ENCODE measurements around the gene SRP68. TPM values are rescaled to one million over a fixed set of nuclear protein-coding genes. Genes with fewer than 3 reads are reported as not detected.

Gene SRP68
- total RNA-seq, 1 donor = 34.7 TPM

DNA sequence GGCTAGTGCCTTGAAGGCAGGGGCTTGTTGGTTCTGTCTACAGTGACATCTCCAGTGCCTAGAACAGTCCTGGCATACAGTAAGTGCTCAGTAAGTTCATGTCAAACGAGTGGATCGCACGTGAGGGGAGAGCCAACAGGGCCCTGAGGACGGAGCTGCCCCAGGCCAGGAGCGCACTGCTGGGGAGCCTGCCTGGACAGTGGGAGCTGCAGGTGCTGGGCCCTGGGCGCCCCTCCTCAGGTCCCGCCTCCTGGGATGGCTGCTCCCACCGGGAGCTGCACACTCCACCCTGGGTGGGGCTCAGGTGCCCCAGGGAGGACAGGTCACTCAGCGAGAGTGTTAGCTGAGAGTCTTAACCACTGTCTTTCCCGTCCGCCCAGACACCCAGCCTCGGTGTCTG, 47.0 kb downstream of the SRP68 start:
- H3K4me1 ChIP-seq (ENCODE audit: insufficient read depth, low read length) = peaks cover 11% of the 10 kb centered on the region
- H3K27me3 ChIP-seq (ENCODE audit: insufficient read depth, low read length) = no peaks in the 10 kb centered on the region
- H3K4me3 ChIP-seq (ENCODE audit: low read length) = no peak overlapping the region
- H3K9me3 ChIP-seq (ENCODE audit: low read depth, low read length) = no peaks in the 10 kb centered on the region

DNA sequence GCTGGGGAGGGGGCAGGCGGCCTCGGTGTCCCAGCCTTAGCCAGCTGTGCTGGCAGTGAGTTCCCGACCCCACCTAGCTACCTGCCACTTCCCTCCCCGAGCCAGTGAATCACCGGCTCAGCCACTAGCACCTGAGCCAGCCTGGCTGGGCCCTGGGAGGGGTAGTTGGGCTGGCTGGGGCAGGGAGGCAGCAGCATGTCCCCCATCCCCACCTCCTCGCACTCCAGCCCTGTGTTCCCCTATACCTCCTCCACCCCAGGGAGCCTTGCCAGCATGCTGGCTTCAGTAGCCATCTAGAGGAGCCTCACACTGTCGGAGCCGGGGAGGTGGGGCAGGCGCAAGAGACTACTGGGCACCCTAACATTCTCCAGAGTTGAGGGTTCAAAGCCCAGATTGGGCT, 48.0 kb downstream of the SRP68 start:
- Histone ChIP-seq H3K4me3 (ENCODE audit: low read length) (no peak overlapping the region), H3K9me3 (ENCODE audit: low read depth, low read length) (no peaks in the 10 kb centered on the region), H3K4me1 (ENCODE audit: insufficient read depth, low read length) (peaks cover 3% of the 10 kb centered on the region), H3K27me3 (ENCODE audit: insufficient read depth, low read length) (no peaks in the 10 kb centered on the region)

DNA sequence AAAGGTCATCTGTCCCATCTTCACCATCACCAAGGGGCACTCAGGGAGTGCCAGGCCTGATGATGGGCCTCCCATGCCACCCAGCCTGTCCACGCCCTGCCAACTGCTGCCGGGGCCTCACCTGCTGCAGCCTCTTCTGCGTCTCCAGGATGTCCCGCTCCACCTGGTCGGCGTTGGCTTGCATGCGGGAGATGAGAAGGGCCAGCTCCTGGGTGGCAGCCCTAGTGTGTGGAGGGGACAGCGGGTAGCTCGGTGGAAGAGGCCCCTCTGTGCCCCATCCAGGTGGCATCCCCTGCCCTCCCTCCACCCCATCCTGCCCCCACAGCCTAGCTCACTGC, 48.4 kb downstream of the SRP68 start:
- no peaks in the 10 kb centered on the region for H3K27me3 ChIP-seq (ENCODE audit: insufficient read depth, low read length)
- no peaks in the 10 kb centered on the region for H3K9me3 ChIP-seq (ENCODE audit: low read depth, low read length)
- no peak overlapping the region for H3K4me3 ChIP-seq (ENCODE audit: low read length)
- H3K4me1 ChIP-seq (ENCODE audit: insufficient read depth, low read length) = no peaks in the 10 kb centered on the region

DNA sequence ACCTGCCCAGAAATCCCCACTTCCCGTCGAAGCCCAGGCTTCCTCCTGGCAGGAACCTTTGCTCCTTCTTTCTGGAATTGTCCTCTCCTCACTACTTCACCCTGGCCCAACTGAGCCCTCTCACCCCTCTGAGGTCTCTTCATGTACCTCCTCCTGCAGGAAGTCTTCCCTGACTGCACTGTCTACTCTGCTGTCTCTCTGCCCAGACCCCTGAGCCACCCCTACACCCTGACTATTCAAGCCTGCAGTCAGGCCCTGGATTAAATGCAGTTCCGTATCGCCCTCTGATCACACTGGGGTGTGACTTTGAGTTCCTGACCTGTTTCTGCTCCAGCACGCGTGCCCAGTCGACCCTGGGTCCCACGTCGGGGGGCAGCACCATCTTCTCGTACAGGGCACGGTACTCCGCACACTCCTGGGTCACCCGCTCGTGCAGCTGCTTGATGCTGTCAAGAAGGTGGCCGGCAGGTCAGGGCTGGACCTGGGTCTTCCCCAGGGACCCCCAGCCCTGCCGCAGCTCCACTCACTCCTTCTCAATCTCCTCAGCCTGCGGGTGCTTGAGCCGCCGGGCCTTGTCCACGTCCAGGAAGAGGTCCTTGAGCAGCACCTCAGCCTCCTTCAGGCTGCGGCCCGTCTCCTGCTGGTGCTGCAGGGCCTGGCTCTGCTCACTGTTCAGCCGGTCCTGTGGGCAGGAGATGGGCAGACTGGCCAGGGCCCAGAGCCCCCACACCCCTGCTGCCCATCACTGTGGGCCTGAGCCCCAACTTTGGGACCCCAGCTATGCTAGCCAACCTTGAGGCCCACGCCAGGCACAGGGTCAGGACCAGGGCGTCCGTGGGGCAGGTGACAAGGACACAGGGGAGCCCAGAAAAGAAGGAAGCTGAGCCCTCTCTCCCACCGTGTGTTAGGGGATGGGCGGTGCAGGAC, 49.1 kb downstream of the SRP68 start:
- no peaks in the 10 kb centered on the region for H3K9me3 ChIP-seq (ENCODE audit: low read depth, low read length)
- H3K4me1 ChIP-seq (ENCODE audit: insufficient read depth, low read length) = no peaks in the 10 kb centered on the region
- no peak overlapping the region for H3K4me3 ChIP-seq (ENCODE audit: low read length)
- no peaks in the 10 kb centered on the region for H3K27me3 ChIP-seq (ENCODE audit: insufficient read depth, low read length)

DNA sequence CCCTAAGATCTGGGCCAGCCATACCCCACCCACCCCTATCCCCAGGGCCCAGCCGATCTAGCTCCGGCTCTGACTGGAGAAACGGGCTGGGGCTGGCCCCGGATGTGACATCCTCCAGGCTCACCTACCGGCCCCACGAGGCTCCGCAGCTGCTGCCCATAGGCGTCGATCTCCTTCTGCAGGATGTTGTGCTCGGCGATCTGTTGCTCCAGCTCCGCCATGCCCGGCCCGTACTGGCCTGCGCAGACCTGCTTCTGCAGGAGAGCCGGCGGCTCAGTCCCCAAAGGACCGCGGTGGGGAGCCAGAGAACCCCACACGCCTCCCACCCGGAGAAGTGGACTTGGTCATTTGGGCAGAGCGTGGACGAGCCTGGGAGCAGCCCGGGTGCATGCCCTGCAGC, 50.0 kb downstream of the SRP68 start:
- H3K27me3 ChIP-seq (ENCODE audit: insufficient read depth, low read length) = no peaks in the 10 kb centered on the region
- H3K4me1 ChIP-seq (ENCODE audit: insufficient read depth, low read length) = no peaks in the 10 kb centered on the region
- H3K4me3 ChIP-seq (ENCODE audit: low read length) = no peak overlapping the region
- H3K9me3 ChIP-seq (ENCODE audit: low read depth, low read length) = no peaks in the 10 kb centered on the region

DNA sequence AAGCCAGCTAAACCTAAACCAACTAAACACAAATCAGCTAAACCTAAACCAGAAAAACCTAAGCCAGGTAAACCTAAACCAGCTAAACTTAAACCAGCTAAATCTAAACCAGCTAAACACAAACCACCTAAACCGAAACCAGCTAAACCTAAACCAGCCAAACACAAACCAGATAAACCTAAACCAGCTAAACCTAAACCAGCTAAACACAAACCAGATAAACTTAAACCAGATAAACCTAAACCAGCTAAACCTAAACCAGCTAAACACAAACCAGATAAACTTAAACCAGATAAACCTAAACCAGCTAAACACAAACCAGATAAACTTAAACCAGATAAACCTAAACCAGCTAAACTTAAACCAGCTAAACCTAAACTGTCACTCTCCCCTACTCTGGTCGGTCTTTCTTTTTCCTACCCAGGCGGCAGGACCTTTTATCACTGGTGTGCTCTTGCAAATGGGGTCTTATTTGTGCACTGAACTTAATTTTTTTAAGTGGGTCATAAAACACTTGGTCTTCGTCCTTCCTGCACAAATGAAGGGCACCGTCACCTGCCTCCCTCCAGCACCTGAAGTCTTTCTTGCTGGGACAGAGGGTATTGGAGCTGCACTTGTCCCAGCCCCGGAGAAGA, 52.4 kb downstream of the SRP68 start:
- no peaks in the 10 kb centered on the region for H3K4me1 ChIP-seq (ENCODE audit: insufficient read depth, low read length)
- no peaks in the 10 kb centered on the region for H3K9me3 ChIP-seq (ENCODE audit: low read depth, low read length)
- H3K27me3 ChIP-seq (ENCODE audit: insufficient read depth, low read length) = no peaks in the 10 kb centered on the region

DNA sequence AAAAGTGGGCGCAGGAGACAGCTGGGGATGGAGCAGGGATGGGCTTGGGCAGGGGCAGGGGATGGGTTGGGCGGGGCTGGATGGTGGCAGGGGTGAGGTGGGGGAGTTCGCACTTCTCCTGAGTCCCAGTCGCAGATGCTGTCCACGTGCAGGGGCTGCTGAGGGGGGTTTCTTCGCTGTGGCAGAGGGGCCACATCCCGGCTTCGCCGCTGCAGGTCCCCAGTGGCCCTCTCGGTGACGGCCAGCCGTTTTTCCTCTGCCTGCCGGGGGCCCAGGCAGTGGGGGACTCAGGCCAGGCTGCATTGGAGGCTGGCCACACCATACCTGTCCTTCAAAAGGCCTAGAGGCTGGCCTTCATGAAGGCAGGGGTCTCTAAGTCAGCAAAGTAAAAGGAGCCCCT, 53.5 kb downstream of the SRP68 start:
- Histone ChIP-seq H3K9me3 (ENCODE audit: low read depth, low read length) (no peaks in the 10 kb centered on the region), H3K27me3 (ENCODE audit: insufficient read depth, low read length) (no peaks in the 10 kb centered on the region), H3K4me3 (ENCODE audit: low read length) (no peak overlapping the region), H3K4me1 (ENCODE audit: insufficient read depth, low read length) (peaks cover 3% of the 10 kb centered on the region)

More for the DNA sequence above, 52.4 kb downstream of the SRP68 start:
- no peak overlapping the region for H3K4me3 ChIP-seq (ENCODE audit: low read length)

DNA sequence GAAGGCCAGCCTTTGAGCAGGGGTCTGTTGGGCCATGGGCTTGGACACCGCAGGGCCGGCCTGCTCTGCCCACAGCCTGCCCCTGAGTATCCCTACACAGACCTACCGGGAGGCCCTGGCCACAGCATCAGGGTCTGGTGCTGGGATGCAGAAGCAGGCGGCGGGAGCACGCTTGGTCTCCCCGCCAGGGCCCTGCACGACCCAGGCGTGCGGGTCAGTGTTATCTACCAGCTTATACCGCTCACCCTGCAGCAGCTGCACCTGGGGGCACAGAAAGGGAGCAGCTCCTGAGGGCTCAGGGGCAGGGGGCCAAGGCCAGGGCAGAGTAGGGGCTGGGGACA, 54.0 kb downstream of the SRP68 start:
- peaks cover 3% of the 10 kb centered on the region for H3K4me1 ChIP-seq (ENCODE audit: insufficient read depth, low read length)
- no peak overlapping the region for H3K4me3 ChIP-seq (ENCODE audit: low read length)
- no peaks in the 10 kb centered on the region for H3K9me3 ChIP-seq (ENCODE audit: low read depth, low read length)
- H3K27me3 ChIP-seq (ENCODE audit: insufficient read depth, low read length) = no peaks in the 10 kb centered on the region

DNA sequence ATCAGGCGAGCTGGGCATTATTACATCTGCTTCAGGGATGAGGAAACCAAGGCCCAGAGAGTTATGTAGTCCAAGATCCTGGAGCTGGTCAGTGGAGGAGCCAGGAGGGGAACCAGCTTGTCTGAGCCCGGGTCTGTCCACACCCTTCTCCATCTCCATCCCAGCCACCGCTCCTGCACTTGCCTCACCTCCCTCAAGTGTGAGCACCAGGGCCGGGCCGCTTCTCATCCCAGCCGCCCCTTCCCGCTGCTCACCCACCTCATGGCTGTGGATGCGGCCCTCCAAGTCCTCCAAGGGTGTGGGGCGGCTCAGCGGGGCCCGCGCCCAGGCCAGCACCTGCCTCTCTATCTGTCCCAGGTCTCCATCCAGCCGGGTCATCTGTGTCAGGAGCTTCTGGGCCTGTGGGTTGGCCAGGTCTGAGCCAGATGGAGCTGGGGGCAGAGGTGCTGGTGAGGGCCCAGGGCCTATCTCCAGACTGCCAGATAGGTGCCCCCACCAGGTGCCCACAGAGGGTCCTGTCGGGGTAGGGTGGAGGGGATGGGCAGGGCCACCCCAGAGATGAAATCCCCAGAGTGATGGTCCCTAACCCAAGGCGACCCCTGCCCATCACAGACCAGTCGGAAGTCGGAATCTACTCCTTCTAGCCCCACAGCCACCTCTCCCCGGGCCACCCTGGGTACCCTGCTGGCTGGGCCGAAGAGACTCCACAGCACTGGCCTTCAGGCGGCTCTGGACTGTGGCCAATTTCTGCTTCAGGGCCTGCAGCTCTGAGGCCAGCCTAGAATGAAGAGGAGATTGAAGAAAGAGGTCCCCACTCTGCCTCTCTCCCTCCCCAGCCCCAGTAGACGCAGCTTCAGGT, 54.6 kb downstream of the SRP68 start:
- peaks cover 3% of the 10 kb centered on the region for H3K4me1 ChIP-seq (ENCODE audit: insufficient read depth, low read length)
- H3K27me3 ChIP-seq (ENCODE audit: insufficient read depth, low read length) = no peaks in the 10 kb centered on the region
- no peaks in the 10 kb centered on the region for H3K9me3 ChIP-seq (ENCODE audit: low read depth, low read length)
- no peak overlapping the region for H3K4me3 ChIP-seq (ENCODE audit: low read length)

DNA sequence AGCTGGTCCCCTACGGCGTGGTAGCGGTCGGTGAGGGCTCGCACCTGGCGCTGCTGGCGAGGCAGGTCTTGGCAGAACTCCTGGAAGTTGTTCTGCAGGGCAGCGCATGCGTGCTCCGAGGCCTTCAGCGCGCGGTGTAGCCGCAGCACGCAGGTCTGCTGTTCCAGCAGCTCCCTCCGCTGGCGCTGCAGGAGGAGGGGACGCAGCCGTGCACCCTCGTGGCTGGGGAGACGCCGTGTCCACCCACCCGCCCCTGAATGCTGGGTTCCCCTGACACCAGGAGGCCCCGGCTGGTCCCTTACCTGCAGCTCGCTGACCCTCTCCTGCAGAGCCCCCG, 57.4 kb downstream of the SRP68 start:
- H3K4me3 ChIP-seq (ENCODE audit: low read length) = no peak overlapping the region
- no peaks in the 10 kb centered on the region for H3K27me3 ChIP-seq (ENCODE audit: insufficient read depth, low read length)
- peaks cover 3% of the 10 kb centered on the region for H3K4me1 ChIP-seq (ENCODE audit: insufficient read depth, low read length)
- H3K9me3 ChIP-seq (ENCODE audit: low read depth, low read length) = no peaks in the 10 kb centered on the region

DNA sequence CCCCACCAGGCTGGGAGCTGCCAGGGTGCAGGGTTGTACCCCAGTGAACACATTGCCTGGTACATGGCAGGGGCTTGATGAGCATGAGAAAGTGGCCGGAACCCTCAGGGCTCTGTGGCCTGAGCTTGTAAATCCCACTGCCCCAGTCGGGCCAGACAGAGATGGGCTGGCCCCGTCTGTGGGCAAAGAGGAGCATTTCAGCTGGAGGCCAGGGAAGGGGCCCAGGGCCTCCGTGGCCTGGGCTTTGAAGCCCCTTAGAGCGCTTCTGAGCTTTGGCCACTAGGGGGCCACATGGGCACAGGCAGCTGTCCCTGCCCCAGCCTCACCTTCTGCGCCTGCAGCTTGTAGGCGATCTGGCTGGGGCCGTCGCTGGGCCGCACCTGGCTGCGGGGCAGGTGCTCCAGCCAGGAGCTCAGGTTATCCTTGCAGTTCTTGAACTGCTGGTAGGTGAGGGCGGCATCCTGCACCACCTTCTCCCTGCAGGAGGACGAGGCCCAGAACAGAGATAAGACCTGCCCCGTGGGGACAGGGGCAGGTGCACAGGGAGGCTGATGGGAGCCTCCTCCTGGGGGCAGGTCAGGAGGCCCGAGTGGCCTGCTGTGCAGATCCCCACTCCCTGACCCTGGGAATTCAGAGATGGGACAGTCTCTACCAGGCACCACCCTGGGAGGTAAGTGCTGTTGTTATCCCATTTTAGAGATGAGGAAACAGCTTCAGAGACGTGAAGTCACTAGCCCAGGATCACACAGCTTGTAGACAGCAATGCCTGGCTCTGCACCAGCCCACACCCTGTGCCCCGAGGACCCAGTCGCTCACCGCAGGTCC, 58.0 kb downstream of the SRP68 start:
- no peaks in the 10 kb centered on the region for H3K27me3 ChIP-seq (ENCODE audit: insufficient read depth, low read length)
- no peaks in the 10 kb centered on the region for H3K9me3 ChIP-seq (ENCODE audit: low read depth, low read length)
- no peak overlapping the region for H3K4me3 ChIP-seq (ENCODE audit: low read length)
- H3K4me1 ChIP-seq (ENCODE audit: insufficient read depth, low read length) = peaks cover 3% of the 10 kb centered on the region

DNA sequence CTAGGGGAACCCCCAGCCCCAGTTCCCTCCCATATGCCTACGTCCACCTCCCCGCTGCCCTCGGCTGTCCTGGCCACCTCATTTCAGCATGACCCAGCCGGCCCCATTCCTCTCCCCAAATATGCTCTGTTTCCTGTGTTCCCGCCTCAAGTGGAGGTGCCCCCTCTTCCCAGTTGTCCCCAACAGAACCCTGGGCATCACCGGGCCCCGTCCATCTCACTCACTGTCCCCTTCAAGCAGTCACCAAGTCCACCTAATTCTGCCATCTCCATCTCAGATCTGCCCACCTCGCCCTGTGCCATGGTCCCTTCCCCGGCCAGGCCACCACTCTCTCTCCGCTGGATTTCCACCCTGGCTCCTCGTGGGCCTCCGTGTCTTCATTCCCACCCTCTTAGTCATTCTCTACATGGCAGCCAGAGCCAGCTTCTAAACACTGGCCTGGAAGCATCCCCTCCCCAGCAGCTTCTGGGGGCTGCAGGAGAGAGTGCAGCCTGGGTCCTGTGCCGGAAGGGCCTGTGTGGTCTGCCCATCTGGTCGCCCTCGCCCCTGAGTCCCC, 58.9 kb downstream of the SRP68 start:
- Histone ChIP-seq H3K27me3 (ENCODE audit: insufficient read depth, low read length) (no peaks in the 10 kb centered on the region), H3K9me3 (ENCODE audit: low read depth, low read length) (no peaks in the 10 kb centered on the region), H3K4me3 (ENCODE audit: low read length) (no peak overlapping the region), H3K4me1 (ENCODE audit: insufficient read depth, low read length) (peaks cover 3% of the 10 kb centered on the region)

DNA sequence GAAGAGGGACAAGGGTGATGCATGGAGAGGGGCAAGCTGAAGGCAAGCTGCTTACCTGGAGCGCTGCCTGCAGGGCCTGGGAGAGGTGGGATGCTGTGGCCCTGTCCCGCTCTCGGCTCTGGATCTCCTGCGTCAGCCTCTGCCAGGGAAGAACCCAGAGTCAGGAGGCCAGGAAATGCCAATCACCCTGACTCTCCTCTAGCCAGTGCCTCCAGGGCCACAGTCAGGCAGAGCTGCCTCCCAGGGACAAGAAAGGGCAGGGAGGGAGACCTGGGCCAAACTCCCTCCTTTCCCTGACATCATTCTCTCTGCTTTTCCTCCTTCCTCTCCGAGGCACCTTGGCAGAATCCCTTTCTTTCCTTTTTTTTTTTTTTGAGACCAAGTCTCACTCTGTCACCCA, 60.4 kb downstream of the SRP68 start:
- peaks cover 3% of the 10 kb centered on the region for H3K4me1 ChIP-seq (ENCODE audit: insufficient read depth, low read length)
- H3K4me3 ChIP-seq (ENCODE audit: low read length) = no peak overlapping the region
- H3K27me3 ChIP-seq (ENCODE audit: insufficient read depth, low read length) = no peaks in the 10 kb centered on the region
- H3K9me3 ChIP-seq (ENCODE audit: low read depth, low read length) = no peaks in the 10 kb centered on the region

DNA sequence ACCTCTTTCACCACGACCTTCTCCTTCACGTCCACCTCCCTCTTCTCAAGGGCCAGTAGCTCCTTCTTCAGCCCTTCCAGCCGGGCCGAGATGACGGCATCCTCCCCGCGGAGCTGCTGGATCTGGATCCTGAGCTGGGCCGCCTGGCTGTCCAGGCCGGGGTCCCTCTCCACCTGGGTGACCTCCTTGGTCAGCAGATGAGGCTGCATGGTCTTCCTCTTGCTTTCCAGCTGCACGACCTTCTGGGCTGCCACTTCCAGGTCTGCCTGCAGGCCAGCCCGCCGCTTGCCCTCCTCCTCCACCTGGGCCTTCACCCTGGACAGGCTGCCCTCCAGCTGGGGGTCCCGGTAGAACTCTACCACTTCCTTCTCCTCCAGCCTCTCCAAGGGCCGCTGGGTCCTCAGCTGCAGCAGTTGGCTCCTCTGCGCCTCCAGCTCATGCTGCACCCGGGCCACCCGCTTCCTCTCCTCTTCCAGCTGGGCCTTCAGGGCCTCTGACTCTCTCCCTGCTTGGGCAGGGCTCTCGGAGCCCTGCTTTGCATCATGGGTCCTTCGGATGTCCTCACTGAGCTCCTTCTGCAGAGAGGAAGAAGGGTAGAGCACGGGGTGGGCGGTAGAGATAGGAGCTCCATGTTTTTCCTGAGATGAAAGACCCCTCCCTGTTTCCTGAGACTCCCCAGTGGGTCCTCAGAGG, 62.2 kb downstream of the SRP68 start:
- Histone ChIP-seq H3K9me3 (ENCODE audit: low read depth, low read length) (no peaks in the 10 kb centered on the region), H3K4me3 (ENCODE audit: low read length) (no peak overlapping the region), H3K27me3 (ENCODE audit: insufficient read depth, low read length) (no peaks in the 10 kb centered on the region), H3K4me1 (ENCODE audit: insufficient read depth, low read length) (peaks cover 3% of the 10 kb centered on the region)
